H7 (cell line): Measurements from ENCODE around the gene CSNK1A1L. TPM values are rescaled to one million over a fixed set of nuclear protein-coding genes. Genes with fewer than 3 reads are reported as not detected.

Source experiments
- DNase-seq: peaks from one replicate; pipeline ENCODE4 v3.0.0; 2012
- H3K27me3 ChIP-seq: 2 replicates; pipeline ENCODE4 v1.6.0; 2011; ENCODE audit warnings: mild to moderate bottlenecking, low read length; ENCODE audit not compliant: control insufficient read depth, insufficient read depth
- H3K36me3 ChIP-seq: replicated peaks from 2 replicates; pipeline ENCODE4 v1.5.1; 2011; ENCODE audit warnings: low read length; ENCODE audit not compliant: control insufficient read depth, insufficient read depth
- H3K4me3 ChIP-seq: 2 replicates; pipeline ENCODE4 v1.5.1; 2011; ENCODE audit warnings: low read depth, mild to moderate bottlenecking, control low read depth, low read length, moderate library complexity; ENCODE audit not compliant: insufficient read depth
- total RNA-seq: library from RNA; depleted of rRNA; stranded (reverse); fragments of >200 nt; shearing (Covaris generic); gene quantifications from 2 replicates; pipeline ENCODE4 v1.2.3, GENCODE V29; 2014; rRNA removed

Gene CSNK1A1L
- not detected in 2 replicates for total RNA-seq

- Histone ChIP-seq H3K27me3 (no peaks in the 10 kb centered on the region; the same call in 1 of the 2 replicates), H3K4me3 (no peak within 1 kb of the TSS), H3K36me3 (no peaks in the 10 kb centered on the region)
- DNase-seq, result no peak
Observed at GRCh38 chr13:37105251-37105714, at the start of gene CSNK1A1L. CSNK1A1L (minus strand) TSS chr13:37105664; CDS start chr13:37105256, 408 bp downstream.

GRCh38 chr13:37149380-37149779 lies 43.9 kb upstream of the CSNK1A1L start:
- DNase-seq, result peak; percentile 4
- Histone ChIP-seq H3K4me3 (no peak overlapping the region), H3K27me3 (no peaks in the 10 kb centered on the region), H3K36me3 (no peaks in the 10 kb centered on the region)

GRCh38 chr13:37148501-37148900 lies 43.0 kb upstream of the CSNK1A1L start:
- Histone ChIP-seq H3K27me3 (no peaks in the 10 kb centered on the region), H3K36me3 (no peaks in the 10 kb centered on the region), H3K4me3 (no peak overlapping the region)
- DNase-seq, result no peak

GRCh38 chr13:37144661-37145060 lies 39.2 kb upstream of the CSNK1A1L start:
- Histone ChIP-seq H3K27me3 (no peaks in the 10 kb centered on the region), H3K4me3 (no peak overlapping the region), H3K36me3 (no peaks in the 10 kb centered on the region)
- DNase-seq, result no peak

DNA sequence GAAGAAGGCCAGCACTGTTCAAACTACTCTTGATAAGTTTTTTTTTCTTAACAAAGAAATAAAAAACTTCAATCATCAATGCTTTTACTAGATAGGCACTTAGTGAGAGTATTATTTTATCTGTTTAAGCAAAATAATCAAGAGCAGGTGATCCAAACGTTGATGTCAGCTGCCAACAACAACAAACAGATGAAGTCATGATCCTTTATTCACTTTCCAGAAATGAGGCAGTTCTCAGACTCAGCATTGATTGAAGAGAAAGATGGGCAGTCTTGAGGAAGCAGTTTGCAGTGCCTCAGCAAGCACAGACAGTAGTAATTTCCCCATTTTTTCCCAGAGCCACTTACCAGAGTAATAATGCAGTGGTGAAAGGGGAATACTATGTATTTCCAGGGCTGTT lies 38.4 kb upstream of the CSNK1A1L start:
- Histone ChIP-seq H3K4me3 (no peak overlapping the region), H3K36me3 (no peaks in the 10 kb centered on the region), H3K27me3 (no peaks in the 10 kb centered on the region)
- DNase-seq, result no peak

- H3K4me3 ChIP-seq, result no peak overlapping the region
- DNase-seq, result no peak
- H3K36me3 ChIP-seq, result no peaks in the 10 kb centered on the region
- no peaks in the 10 kb centered on the region for H3K27me3 ChIP-seq
Observed at GRCh38 chr13:37142877-37143276, 37.4 kb upstream of the CSNK1A1L start.

DNA sequence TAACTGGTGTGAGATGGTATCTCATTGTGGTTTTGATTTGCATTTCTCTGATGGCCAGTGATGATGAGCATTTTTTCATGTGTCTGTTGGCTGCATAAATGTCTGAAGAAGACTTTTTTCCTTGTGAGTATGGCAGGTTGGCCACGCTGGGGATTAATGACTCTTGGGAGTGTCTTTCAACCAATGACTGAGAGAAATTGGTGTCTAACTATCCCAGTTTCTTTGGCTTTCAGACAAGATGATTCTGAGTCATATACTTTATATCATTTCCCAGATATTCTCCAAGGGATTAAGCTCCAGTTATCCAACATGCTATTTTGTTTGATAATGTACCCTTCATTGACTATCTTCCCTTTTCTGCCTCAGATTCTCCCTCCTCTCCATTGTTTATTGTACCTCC lies 35.5 kb upstream of the CSNK1A1L start:
- H3K4me3 ChIP-seq, result no peak overlapping the region
- no peak for DNase-seq

DNA sequence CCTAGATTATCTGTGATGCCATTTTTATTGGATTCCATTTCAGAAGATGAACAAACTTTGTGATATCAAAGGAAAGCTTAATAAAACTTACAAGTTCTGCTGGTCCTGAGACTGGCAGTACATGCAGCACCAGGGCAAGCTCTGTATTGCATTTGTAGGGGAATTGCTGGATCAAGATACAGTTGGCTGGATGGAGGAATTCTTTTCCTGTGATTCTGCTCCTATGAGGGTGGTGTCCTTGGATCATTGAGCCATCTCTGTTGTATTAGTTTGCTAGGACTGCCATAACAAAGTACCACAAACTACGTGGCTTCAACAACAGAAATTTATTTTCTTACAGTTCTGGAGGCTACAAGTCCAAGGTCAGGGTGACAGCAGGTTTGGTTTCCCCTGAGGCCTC lies 33.9 kb upstream of the CSNK1A1L start:
- DNase-seq, result no peak
- H3K36me3 ChIP-seq, result no peaks in the 10 kb centered on the region
- no peak overlapping the region for H3K4me3 ChIP-seq
- no peaks in the 10 kb centered on the region for H3K27me3 ChIP-seq

More for the DNA sequence above, 35.5 kb upstream of the CSNK1A1L start:
- Histone ChIP-seq H3K36me3 (no peaks in the 10 kb centered on the region), H3K27me3 (no peaks in the 10 kb centered on the region)

- Histone ChIP-seq H3K4me3 (no peak overlapping the region), H3K27me3 (no peaks in the 10 kb centered on the region), H3K36me3 (no peaks in the 10 kb centered on the region)
- DNase-seq, result no peak
Observed at GRCh38 chr13:37138926-37139325, 33.5 kb upstream of the CSNK1A1L start.

DNA sequence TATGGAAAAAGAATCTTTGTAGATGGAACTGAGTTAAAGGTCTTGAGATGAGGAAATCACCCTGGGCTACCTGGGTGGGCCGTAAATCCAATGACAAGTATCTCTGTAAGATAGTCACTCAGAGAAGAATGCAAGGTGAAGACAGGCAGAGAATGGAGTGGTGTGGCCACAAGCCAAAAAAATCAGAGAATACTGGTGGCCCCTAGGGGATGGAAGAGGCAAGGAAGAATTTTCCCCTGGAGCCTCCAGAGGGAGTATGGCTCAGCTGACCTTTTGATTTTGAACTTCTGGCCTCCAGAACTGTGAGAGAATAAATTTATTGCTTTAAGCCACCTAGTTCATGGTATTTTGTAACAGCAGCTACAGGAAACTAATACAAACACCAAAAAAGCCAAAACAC lies 32.7 kb upstream of the CSNK1A1L start:
- Histone ChIP-seq H3K27me3 (no peaks in the 10 kb centered on the region), H3K4me3 (no peak overlapping the region)
- peak; percentile 4 for DNase-seq

DNA sequence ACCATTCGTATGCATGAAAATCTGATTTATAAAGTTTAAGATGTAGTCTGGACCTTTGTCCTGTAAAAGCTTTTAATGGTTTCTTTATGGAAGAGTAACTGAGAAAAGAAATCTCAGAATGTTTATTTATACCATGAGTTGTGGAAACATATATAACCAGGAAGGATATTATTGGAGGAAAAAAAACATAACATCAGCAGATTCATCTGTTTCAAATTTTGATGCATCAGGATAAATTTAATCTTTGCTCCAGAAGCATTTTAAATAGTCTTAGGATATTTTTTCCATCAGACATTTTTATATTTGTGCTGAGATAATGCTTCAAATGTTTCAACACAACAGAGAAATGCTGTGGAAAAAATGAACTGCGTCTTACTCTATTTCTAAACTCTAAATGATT lies 31.2 kb upstream of the CSNK1A1L start:
- DNase-seq, result no peak

More for the DNA sequence above, 32.7 kb upstream of the CSNK1A1L start:
- H3K36me3 ChIP-seq, result no peaks in the 10 kb centered on the region

GRCh38 chr13:37136187-37136586 lies 30.7 kb upstream of the CSNK1A1L start:
- no peak for DNase-seq
- no peaks in the 10 kb centered on the region for H3K27me3 ChIP-seq
- no peak overlapping the region for H3K4me3 ChIP-seq
- H3K36me3 ChIP-seq, result no peaks in the 10 kb centered on the region

More for the DNA sequence above, 31.2 kb upstream of the CSNK1A1L start:
- Histone ChIP-seq H3K27me3 (no peaks in the 10 kb centered on the region), H3K4me3 (no peak overlapping the region), H3K36me3 (no peaks in the 10 kb centered on the region)

DNA sequence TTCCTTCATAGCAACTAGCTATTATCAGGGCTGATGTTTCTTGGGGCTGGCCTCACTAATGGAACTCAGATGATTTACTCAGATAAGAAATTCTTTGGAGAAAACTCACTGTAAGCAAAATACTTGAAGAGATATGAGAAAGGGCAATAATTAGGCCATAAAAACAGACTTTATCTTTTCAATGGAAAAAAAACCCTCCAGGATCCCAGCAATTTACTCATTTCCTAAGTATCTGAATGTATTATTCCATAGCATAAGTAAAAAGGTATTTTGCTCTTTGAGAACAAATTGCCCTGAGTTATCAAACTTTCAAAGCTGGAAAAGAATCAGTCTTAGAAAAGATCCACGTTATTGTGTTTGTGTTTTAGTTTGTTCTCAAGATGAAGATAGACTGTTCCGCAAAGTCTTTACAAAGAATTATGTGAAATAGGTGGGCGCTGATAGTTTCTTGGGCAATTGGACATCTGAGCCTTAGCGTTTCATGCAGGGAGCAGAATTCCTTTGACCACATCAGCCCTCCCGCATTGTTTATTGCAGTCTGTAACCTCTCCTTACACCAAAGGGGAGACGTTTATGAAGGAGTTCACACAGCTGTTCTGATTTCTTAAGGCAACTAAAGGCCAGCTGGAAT lies 29.1 kb upstream of the CSNK1A1L start:
- no peaks in the 10 kb centered on the region for H3K36me3 ChIP-seq
- H3K4me3 ChIP-seq, result no peak overlapping the region
- H3K27me3 ChIP-seq, result no peaks in the 10 kb centered on the region
- DNase-seq, result no peak

DNA sequence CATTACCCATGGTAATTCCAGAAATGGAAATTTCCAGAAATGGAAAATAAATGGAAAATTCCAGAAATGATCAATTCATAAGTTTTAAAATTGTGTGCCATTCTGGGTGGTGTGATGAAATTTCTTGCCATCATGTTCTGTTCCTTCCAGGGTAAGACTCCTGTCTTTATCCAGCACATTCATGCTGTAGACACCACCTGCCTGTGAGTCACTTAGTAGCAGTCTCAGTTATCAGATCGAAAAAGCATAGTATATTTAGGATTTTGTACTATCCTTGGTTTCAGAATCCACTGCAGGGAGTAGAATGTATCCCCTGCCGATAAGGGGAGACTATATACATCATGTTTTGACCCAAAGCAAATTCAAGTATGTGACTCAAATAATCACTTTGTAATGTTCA lies 26.7 kb upstream of the CSNK1A1L start:
- no peak overlapping the region for H3K4me3 ChIP-seq
- DNase-seq, result no peak
- H3K36me3 ChIP-seq, result no peaks in the 10 kb centered on the region
- no peaks in the 10 kb centered on the region for H3K27me3 ChIP-seq

GRCh38 chr13:37131092-37131491 lies 25.6 kb upstream of the CSNK1A1L start:
- DNase-seq, result no peak
- H3K36me3 ChIP-seq, result no peaks in the 10 kb centered on the region
- H3K27me3 ChIP-seq, result no peaks in the 10 kb centered on the region
- H3K4me3 ChIP-seq, result no peak overlapping the region

DNA sequence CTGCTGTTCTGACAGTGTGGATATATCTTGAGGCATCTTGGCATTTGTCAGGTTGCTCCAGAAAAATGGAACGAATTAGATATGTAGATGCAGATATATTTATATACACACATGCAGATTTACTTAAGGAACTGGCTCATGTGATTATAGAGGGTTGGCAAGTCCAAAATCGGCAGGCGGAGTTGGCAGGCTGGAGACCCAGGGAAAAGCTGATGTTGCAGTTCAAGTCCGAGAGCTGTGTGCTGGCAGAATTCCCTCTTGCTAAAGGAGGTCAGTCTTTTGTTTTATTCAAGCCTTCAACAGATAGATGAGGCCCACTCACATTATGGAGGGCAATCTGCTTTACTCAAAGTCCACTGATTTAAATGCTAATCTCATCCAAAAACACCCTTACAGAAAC lies 24.4 kb upstream of the CSNK1A1L start:
- DNase-seq, result no peak
- no peaks in the 10 kb centered on the region for H3K36me3 ChIP-seq
- no peak overlapping the region for H3K4me3 ChIP-seq
- no peaks in the 10 kb centered on the region for H3K27me3 ChIP-seq
